H1 (cell line): ENCODE results near the gene TMEM107. TPM values are rescaled to one million over a fixed set of nuclear protein-coding genes. Genes with fewer than 3 reads are reported as not detected.

Experiments used
- CTCF ChIA-PET: fragments of 300-600 bp; sonication (Branson Sonifier 250); formaldehyde crosslinking; loops from one replicate; lab custom pipeline; 2021; ENCODE audit not compliant: partially characterized antibody; lab: Charles Lee
- POLR2A ChIA-PET: fragments of 300-600 bp; sonication (Branson Sonifier 250); formaldehyde crosslinking; loops from one replicate; lab custom pipeline; 2021; ENCODE audit warnings: inconsistent platforms; ENCODE audit not compliant: partially characterized antibody; lab: Charles Lee
- DNase-seq, 2 experiments: peaks; one replicate each; pipeline versions ENCODE4 v3.0.0 to v3.0.0-alpha.2; 2010 to 2022; ENCODE audit warnings: low spot score in 2 of 2, low read depth in 1 of 2, mixed read lengths in 1 of 2
- FAIRE-seq: peaks from 2 replicates; lab custom pipeline; 2011; peaks lifted over from hg19 to GRCh38; lab: Jason Lieb, UNC
- H2AFZ ChIP-seq: 2 replicates; pipeline ENCODE4 v1.8.1; 2012; ENCODE audit warnings: low read length, inconsistent platforms
- H2AK5ac ChIP-seq: 2 replicates; pipeline ENCODE4 v1.6.1; 2013; ENCODE audit warnings: low read depth, low read length
- H2BK120ac ChIP-seq: replicated peaks from 2 replicates; pipeline ENCODE3; 2013; ENCODE audit warnings: low read depth, low read length, inconsistent platforms
- H2BK12ac ChIP-seq: 2 replicates; pipeline ENCODE4 v1.6.1; 2013; ENCODE audit warnings: low read depth, low read length
- H2BK15ac ChIP-seq: 2 replicates; pipeline ENCODE4 v1.6.1; 2013; ENCODE audit warnings: low read length
- H2BK20ac ChIP-seq: 2 replicates; pipeline ENCODE4 v1.6.1; 2013; ENCODE audit warnings: low read length
- H2BK5ac ChIP-seq: 2 replicates; pipeline ENCODE4 v1.6.1; 2013; ENCODE audit warnings: low read depth, low read length
- H3K14ac ChIP-seq: 2 replicates; pipeline ENCODE4 v1.6.1; 2013; ENCODE audit warnings: inconsistent platforms; ENCODE audit not compliant: insufficient read length
- H3K18ac ChIP-seq: 2 replicates; pipeline ENCODE4 v1.6.1; 2013; ENCODE audit warnings: low read length; ENCODE audit errors: extremely low read depth
- H3K23ac ChIP-seq: 2 replicates; pipeline ENCODE4 v1.6.1; 2013; ENCODE audit warnings: inconsistent platforms; ENCODE audit not compliant: insufficient read length
- H3K23me2 ChIP-seq: 2 replicates; pipeline ENCODE4 v1.6.1; 2013; ENCODE audit warnings: low read depth, low read length
- H3K27ac ChIP-seq: 2 replicates; pipeline ENCODE4 v1.6.1; 2011; ENCODE audit warnings: low read depth, low read length, inconsistent platforms
- H3K27me3 ChIP-seq, 4 experiments: replicated peaks in 1 of 4; 1 replicate in 1 of 4; 2 replicates in 3 of 4; pipeline versions ENCODE4 v1.6.1 to v1.8.1; 2011 to 2013; ENCODE audit warnings: low read length in 3 of 4, mild to moderate bottlenecking in 3 of 4, inconsistent platforms in 2 of 4, mixed read lengths in 2 of 4, moderate library complexity in 1 of 4; ENCODE audit not compliant: control insufficient read depth in 3 of 4, insufficient read depth in 3 of 4; ENCODE audit errors: extremely low read depth in 1 of 4
- H3K36me3 ChIP-seq, 4 experiments: 2 replicates each; pipeline versions ENCODE4 v1.6.1 to v1.8.1; 2011 to 2013; ENCODE audit warnings: mild to moderate bottlenecking in 4 of 4, low read length in 3 of 4, moderate library complexity in 2 of 4, control low read depth in 1 of 4, inconsistent platforms in 1 of 4; ENCODE audit not compliant: insufficient read depth in 4 of 4, control insufficient read depth in 2 of 4
- H3K4ac ChIP-seq: replicated peaks from 2 replicates; pipeline ENCODE3; 2013; ENCODE audit warnings: low read length, low read depth, mixed read lengths, inconsistent platforms; ENCODE audit not compliant: insufficient read length
- H3K4me1 ChIP-seq, 4 experiments: replicated peaks in 1 of 4; 1 replicate in 1 of 4; 2 replicates in 3 of 4; pipeline versions ENCODE4 v1.6.1 to v1.8.1; 2011 to 2013; ENCODE audit warnings: low read length in 3 of 4, inconsistent platforms in 2 of 4, mixed read lengths in 1 of 4; ENCODE audit not compliant: insufficient read depth in 4 of 4, control insufficient read depth in 3 of 4
- H3K4me2 ChIP-seq, 2 experiments: 2 replicates each; pipeline versions ENCODE4 v1.6.1 to v1.8.1; 2011 to 2013; ENCODE audit warnings: low read depth in 2 of 2, low read length in 2 of 2, control low read depth in 1 of 2, inconsistent platforms in 1 of 2, mild to moderate bottlenecking in 1 of 2; ENCODE audit not compliant: insufficient read depth in 1 of 2
- H3K4me3 ChIP-seq, 4 experiments: fragments of 200-600, 300-600 bp in 1 of 4; sonication (generic), shearing (Covaris generic), sonication (Bioruptor Twin) in 1 of 4; 2 replicates each; pipeline versions ENCODE4 v1.5.1 to v1.8.1; 2011 to 2016; ENCODE audit warnings: low read length in 4 of 4, low read depth in 3 of 4, control low read depth in 2 of 4, inconsistent platforms in 2 of 4, mild to moderate bottlenecking in 2 of 4, mixed read lengths in 1 of 4, moderate library complexity in 1 of 4; ENCODE audit not compliant: insufficient read depth in 2 of 4; ENCODE audit errors: extremely low read depth in 1 of 4
- H3K56ac ChIP-seq: replicated peaks from 2 replicates; pipeline ENCODE3; 2013; ENCODE audit warnings: low read depth, mild to moderate bottlenecking, mixed read lengths, low read length, inconsistent platforms; ENCODE audit not compliant: insufficient read length
- H3K79me1 ChIP-seq: 2 replicates; pipeline ENCODE4 v1.6.1; 2013; ENCODE audit warnings: low read depth, low read length, control low read depth
- H3K79me2 ChIP-seq, 2 experiments: 2 replicates each; pipeline versions ENCODE4 v1.6.1 to v1.8.1; 2012 to 2013; ENCODE audit warnings: low read length in 2 of 2, mild to moderate bottlenecking in 2 of 2, inconsistent platforms in 1 of 2; ENCODE audit not compliant: insufficient read depth in 2 of 2, control insufficient read depth in 1 of 2
- H3K9ac ChIP-seq, 4 experiments: replicated peaks in 1 of 4; 1 replicate in 1 of 4; 2 replicates in 3 of 4; pipeline versions ENCODE4 v1.6.1 to v1.8.1; 2011 to 2013; ENCODE audit warnings: low read depth in 3 of 4, low read length in 3 of 4, control low read depth in 2 of 4, mild to moderate bottlenecking in 2 of 4, moderate library complexity in 2 of 4, inconsistent platforms in 1 of 4; ENCODE audit errors: extremely low read depth in 1 of 4
- H3K9me3 ChIP-seq, 2 experiments: 2 replicates each; pipeline versions ENCODE4 v1.6.1 to v1.8.1; 2012 to 2013; ENCODE audit warnings: mild to moderate bottlenecking in 2 of 2, moderate library complexity in 2 of 2, control low read depth in 1 of 2, inconsistent platforms in 1 of 2, low read depth in 1 of 2, low read length in 1 of 2, mixed read lengths in 1 of 2; ENCODE audit not compliant: insufficient read depth in 2 of 2
- H4K20me1 ChIP-seq, 2 experiments: replicated peaks in 1 of 2; 2 replicates each; pipeline versions ENCODE3 to v1.8.1; 2011 to 2013; ENCODE audit warnings: inconsistent platforms in 2 of 2, low read length in 2 of 2, mild to moderate bottlenecking in 1 of 2; ENCODE audit not compliant: insufficient read depth in 2 of 2, control insufficient read depth in 1 of 2
- H4K5ac ChIP-seq: 2 replicates; pipeline ENCODE4 v1.6.1; 2013; ENCODE audit warnings: low read length, low read depth, mixed read lengths, inconsistent platforms; ENCODE audit not compliant: insufficient read length
- H4K8ac ChIP-seq: 2 replicates; pipeline ENCODE4 v1.8.0; 2013; ENCODE audit warnings: mild to moderate bottlenecking, moderate library complexity, low read length, inconsistent platforms; ENCODE audit not compliant: insufficient read depth; ENCODE audit errors: extremely low read depth
- H4K91ac ChIP-seq: replicated peaks from 2 replicates; pipeline ENCODE3; 2013; ENCODE audit warnings: low read length, mixed read lengths, inconsistent platforms; ENCODE audit not compliant: insufficient read length
- ASH2L ChIP-seq: fragments of 200-600, 300-600 bp; sonication (generic); IDR thresholded peaks from one replicate; pipeline ENCODE4 v1.7.1; 2017; ENCODE audit warnings: low read length
- POLR2A ChIP-seq, 2 experiments: IDR thresholded peaks; 1 replicate in 1 of 2; 2 replicates in 1 of 2; pipeline ENCODE4 v1.6.1; 2011; ENCODE audit warnings: low read depth in 2 of 2, low read length in 2 of 2, mild to moderate bottlenecking in 2 of 2; ENCODE audit errors: control extremely low read depth in 1 of 2
- SP4 ChIP-seq: IDR thresholded peaks from 2 replicates; pipeline ENCODE4 v1.6.1; 2012; ENCODE audit warnings: low read length, inconsistent platforms
- WGBS, 2 experiments: shearing (Covaris generic) in 1 of 2; methylation state at CpG; one replicate each; pipeline versions ENCODE4 v1.1.6 to v1.1.7; 2013 to 2015; ENCODE audit warnings: low lambda C conversion rate in 2 of 2, mixed read lengths in 2 of 2, inconsistent platforms in 1 of 2, low coverage in 1 of 2, missing lambda C conversion rate in 1 of 2; ENCODE audit not compliant: insufficient replicate concordance in 2 of 2, insufficient coverage in 1 of 2, insufficient read length in 1 of 2; ENCODE audit errors: extremely low coverage in 1 of 2, missing lambda C conversion rate in 1 of 2; 5-methylcytosine and 5-hydroxymethylcytosine counted together
- polyA plus RNA-seq, 7 experiments: library from polyadenylated mRNA; depleted of rRNA in 3 of 7; stranded (reverse) in 5 of 7; unstranded in 2 of 7; fragments of >200 nt in 5 of 7; fragments of 200-250 nt in 2 of 7; gene quantifications; 1 replicate in 5 of 7; 2 replicates in 1 of 7; 4 replicates in 1 of 7; pipeline versions ENCODE4 v1.2.1 to v1.2.3, GENCODE V29; 2011 to 2013; ENCODE audit warnings: missing spikeins in 2 of 7, mixed read lengths in 2 of 7
- total RNA-seq: library from RNA; stranded (reverse); fragmentation: NEBNext Ultra II Directional; extraction: Animal tissue kit (Norgen Biotek cat#: 25700); gene quantifications from 2 replicates; pipeline ENCODE4 v1.2.1, GENCODE V29; 2021

The TMEM107 gene
- total and polyA plus RNA-seq, 2 of the 8 experiments (the other 6 are each of a cell fraction or from before 2014, with no cell fraction given): 17.3 to 21.5 TPM

DNA sequence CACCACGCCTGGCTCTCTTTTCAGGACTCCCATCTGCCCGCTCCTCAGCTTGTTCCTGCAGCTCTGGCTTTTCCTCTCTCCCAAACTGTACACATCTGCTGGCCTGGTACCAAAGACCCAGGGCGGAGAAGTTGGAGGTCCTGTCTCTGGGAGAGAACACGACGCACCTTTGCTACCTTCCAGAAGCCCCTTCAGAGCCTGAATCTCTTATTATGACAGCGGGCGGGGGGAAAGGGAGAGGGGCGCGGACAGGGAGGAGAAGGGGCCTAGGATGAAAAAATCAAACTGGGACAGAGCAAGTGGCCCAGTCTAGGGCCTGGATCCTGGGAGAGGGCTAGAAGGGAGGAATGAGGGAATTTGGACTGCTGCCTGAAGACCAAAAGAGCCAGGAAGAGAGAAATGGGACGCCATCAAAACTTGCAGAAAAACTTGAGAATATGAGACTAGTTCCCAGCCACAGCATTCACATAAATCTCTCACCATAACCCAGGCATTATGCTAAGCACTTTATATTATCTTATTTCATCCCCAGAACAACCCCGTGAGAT, 21.5 kb downstream of the TMEM107 start:
- Histone ChIP-seq H2AK5ac (no peak overlapping the region), H3K27me3 (no peaks in the 10 kb centered on the region), H4K5ac (no peak overlapping the region), H3K23me2 (peaks cover 21% of the 10 kb centered on the region), H3K18ac (no peak overlapping the region), H3K56ac (no peak overlapping the region), H3K9ac (peak overlapping the region in 3 of 4 experiments; percentile 22 to 45 (median 42); a peak in 5 of 7 replicates), H4K8ac (peak overlapping the region; percentile 83; the same call in 1 of the 2 replicates), H2BK120ac (no peak overlapping the region), H3K36me3 (peaks cover 1 to 4% (median 3%) of the 10 kb centered on the region in 4 experiments; a peak in 4 of 8 replicates), H2BK15ac (no peak overlapping the region), H3K4me1 (peaks cover 12 to 33% (median 19%) of the 10 kb centered on the region in 4 experiments), H3K27ac (peak overlapping the region; percentile 84), H3K4me3 (peak overlapping the region; percentile 22 to 76 (median 36); a peak in 7 of 8 replicates), H4K91ac (no peak overlapping the region), H3K14ac (no peak overlapping the region), H2BK5ac (0 out of 2 replicates have a peak overlapping the region, but pooled peaks have one; percentile 24), H2BK20ac (no peak overlapping the region), H4K20me1 (peaks cover 0 to 13% of the 10 kb centered on the region in 2 experiments), H3K4me2 (peak overlapping the region; percentile 96 to 100)
- CTCF ChIA-PET: interaction anchor here (1.2 to 10.3 kb wide), 3 partner anchors 12 to 40 kb away, joined by 3 to 133 read pairs (median 4); no protein-coding TSS in a partner anchor
- POLR2A ChIA-PET: interaction anchor here (0.7 to 15.7 kb wide), 10 partner anchors 8 to 468 kb away, joined by 3 to 289 read pairs (median 8); partner anchors contain the start of genes ALOXE3, AURKB, HES7 and TMEM107
- WGBS, 2 experiments: 58% methylated on average over 10 of the region's 11 CpGs; no CpG with 5 or more reads in 1 of the 2 experiments
- FAIRE-seq: no peak
- TF ChIP-seq ASH2L (peak; percentile 6), SP4 (no peak), POLR2A (IDR thresholded peaks at IDR 0.05; ENCODE audit: control extremely low read depth in 1 of 2, low read depth in 2 of 2, low read length in 2 of 2) (peak; percentile 3 to 4; a peak in 1 of 3 replicates)
- TF ChIP-seq, all 59 proteins: peak for 2
- H2BK12ac ChIP-seq: peak overlapping the region; percentile 91; the same call in 1 of the 2 replicates
- H3K79me2 ChIP-seq: peaks cover 0 to 5% of the 10 kb centered on the region in 2 experiments; a peak in 1 of 4 replicates
- H3K23ac ChIP-seq: no peak overlapping the region
- H3K4ac ChIP-seq: no peak overlapping the region
- H3K9me3 ChIP-seq: no peaks in the 10 kb centered on the region
- DNase-seq: no peak
- H2AFZ ChIP-seq: no peak overlapping the region
- H3K79me1 ChIP-seq: peaks cover 7% of the 10 kb centered on the region; the same call in 1 of the 2 replicates
